H7 (cell line): ENCODE data around the gene SERPINA4. TPM values are rescaled to one million over a fixed set of nuclear protein-coding genes. Genes with fewer than 3 reads are reported as not detected.
"Not testable (repeated sequence)": the region's sequence is repeated elsewhere in the genome, so short reads cannot be mapped to it uniquely, and the experiment has no call there.

Experiments
- DNase-seq: peaks from one replicate; pipeline ENCODE4 v3.0.0; 2012
- H3K27me3 ChIP-seq: 2 replicates; pipeline ENCODE4 v1.6.0; 2011; ENCODE audit warnings: mild to moderate bottlenecking, low read length; ENCODE audit not compliant: control insufficient read depth, insufficient read depth
- H3K36me3 ChIP-seq: replicated peaks from 2 replicates; pipeline ENCODE4 v1.5.1; 2011; ENCODE audit warnings: low read length; ENCODE audit not compliant: control insufficient read depth, insufficient read depth
- H3K4me3 ChIP-seq: 2 replicates; pipeline ENCODE4 v1.5.1; 2011; ENCODE audit warnings: low read depth, mild to moderate bottlenecking, control low read depth, low read length, moderate library complexity; ENCODE audit not compliant: insufficient read depth
- total RNA-seq: library from RNA; depleted of rRNA; stranded (reverse); fragments of >200 nt; shearing (Covaris generic); gene quantifications from 2 replicates; pipeline ENCODE4 v1.2.3, GENCODE V29; 2014

SERPINA4 gene
- total RNA-seq, 1 experiment from 2014 or later = not detected

- H3K27me3 ChIP-seq = peaks cover 2% of the 10 kb centered on the region; the same call in 1 of the 2 replicates
- DNase-seq = no peak
- no peak overlapping the region for H3K4me3 ChIP-seq
- H3K36me3 ChIP-seq = no peaks in the 10 kb centered on the region
Observed at GRCh38 chr14:94570440-94570839, 9.2 kb downstream of the SERPINA4 start.

- no peak for DNase-seq
- peaks cover 2% of the 10 kb centered on the region; the same call in 1 of the 2 replicates for H3K27me3 ChIP-seq
- H3K36me3 ChIP-seq = no peaks in the 10 kb centered on the region
- H3K4me3 ChIP-seq = no peak overlapping the region
Observed at GRCh38 chr14:94571395-94571794, 10.2 kb downstream of the SERPINA4 start.

GRCh38 chr14:94571950-94572349, 10.7 kb downstream of the SERPINA4 start:
- no peak for DNase-seq
- Histone ChIP-seq H3K27me3 (peaks cover 2% of the 10 kb centered on the region; the same call in 1 of the 2 replicates), H3K36me3 (no peaks in the 10 kb centered on the region), H3K4me3 (no peak overlapping the region)

- DNase-seq = no peak
- Histone ChIP-seq H3K4me3 (no peak overlapping the region), H3K27me3 (peaks cover 2% of the 10 kb centered on the region; the same call in 1 of the 2 replicates), H3K36me3 (no peaks in the 10 kb centered on the region)
Observed at GRCh38 chr14:94572637-94573303, 11.5 kb downstream of the SERPINA4 start.

- no peak for DNase-seq
- Histone ChIP-seq H3K36me3 (no peaks in the 10 kb centered on the region), H3K4me3 (no peak overlapping the region), H3K27me3 (peaks cover 2% of the 10 kb centered on the region; the same call in 1 of the 2 replicates)
Observed at GRCh38 chr14:94573475-94574277, 12.4 kb downstream of the SERPINA4 start.

GRCh38 chr14:94574336-94574735, 13.1 kb downstream of the SERPINA4 start:
- no peaks in the 10 kb centered on the region for H3K36me3 ChIP-seq

GRCh38 chr14:94575730-94576585, 14.7 kb downstream of the SERPINA4 start:
- H3K4me3 ChIP-seq = no peak overlapping the region
- peaks cover 2% of the 10 kb centered on the region; the same call in 1 of the 2 replicates for H3K27me3 ChIP-seq
- no peak for DNase-seq
- no peaks in the 10 kb centered on the region for H3K36me3 ChIP-seq

More at GRCh38 chr14:94574336-94574735, 13.1 kb downstream of the SERPINA4 start:
- peaks cover 2% of the 10 kb centered on the region; the same call in 1 of the 2 replicates for H3K27me3 ChIP-seq
- no peak overlapping the region for H3K4me3 ChIP-seq
- no peak for DNase-seq

- H3K36me3 ChIP-seq, H3K4me3 ChIP-seq, DNase-seq, H3K27me3 ChIP-seq: not testable (repeated sequence)
Observed at GRCh38 chr14:94577472-94577871, 16.2 kb downstream of the SERPINA4 start.

- Histone ChIP-seq H3K27me3 (peaks cover under 1% of the 10 kb centered on the region; the same call in 1 of the 2 replicates), H3K36me3 (no peaks in the 10 kb centered on the region), H3K4me3 (no peak overlapping the region)
- no peak for DNase-seq
Observed at GRCh38 chr14:94578712-94579111, 17.5 kb downstream of the SERPINA4 start.

GRCh38 chr14:94581127-94581999, 20.1 kb downstream of the SERPINA4 start, which contains the start of gene SERPINA5:
SERPINA5 (plus strand) TSS chr14:94581426; CDS start chr14:94587363, 5,937 bp downstream.
- H3K4me3 ChIP-seq = no peak within 1 kb of the TSS
- DNase-seq = peak; percentile 83
- H3K27me3 ChIP-seq = no peaks in the 10 kb centered on the region; the same call in 1 of the 2 replicates
- H3K36me3 ChIP-seq = no peaks in the 10 kb centered on the region

- Histone ChIP-seq H3K36me3 (no peaks in the 10 kb centered on the region), H3K27me3 (no peaks in the 10 kb centered on the region; the same call in 1 of the 2 replicates), H3K4me3 (no peak overlapping the region)
- DNase-seq = no peak
Observed at GRCh38 chr14:94582199-94582750, 21.0 kb downstream of the SERPINA4 start.

GRCh38 chr14:94582851-94583250, 21.6 kb downstream of the SERPINA4 start:
- H3K27me3 ChIP-seq = no peaks in the 10 kb centered on the region; the same call in 1 of the 2 replicates
- DNase-seq = no peak
- H3K4me3 ChIP-seq = no peak overlapping the region
- no peaks in the 10 kb centered on the region for H3K36me3 ChIP-seq

GRCh38 chr14:94583557-94583956, 22.3 kb downstream of the SERPINA4 start:
- DNase-seq = no peak
- no peak overlapping the region for H3K4me3 ChIP-seq
- H3K27me3 ChIP-seq = no peaks in the 10 kb centered on the region; the same call in 1 of the 2 replicates
- no peaks in the 10 kb centered on the region for H3K36me3 ChIP-seq
